Caco-2 (cell line): ENCODE data around the gene FLAD1. TPM values are rescaled to one million over a fixed set of nuclear protein-coding genes. Genes with fewer than 3 reads are reported as not detected.

Experiments used
- BruUV-seq: library from RNA; stranded (reverse); fragments of 400-500 nt; replicated peaks from 2 replicates; lab custom pipeline; 2021; lab: Mats Ljungman, UMichigan
- CTCF ChIA-PET: fragments of 300-600 bp; sonication (Branson Sonifier 250); formaldehyde crosslinking; loops from one replicate; lab custom pipeline; 2022; ENCODE audit warnings: antibody characterized with exemption; lab: Charles Lee
- POLR2A ChIA-PET: fragments of 300-600 bp; sonication (Branson Sonifier 250); formaldehyde crosslinking; loops from one replicate; lab custom pipeline; 2022; ENCODE audit warnings: antibody characterized with exemption; lab: Charles Lee
- DNase-seq, 2 experiments: peaks; one replicate each; pipeline versions ENCODE4 v3.0.0 to v3.0.0-alpha.2; 2020 to 2022
- H3K27me3 ChIP-seq: replicated peaks from 2 replicates; pipeline ENCODE4 v1.6.0; 2011; ENCODE audit warnings: low read length; ENCODE audit not compliant: control insufficient read depth, insufficient read depth
- H3K36me3 ChIP-seq: 2 replicates; pipeline ENCODE4 v1.5.1; 2011; ENCODE audit warnings: low read length; ENCODE audit not compliant: control insufficient read depth, insufficient read depth
- H3K4me1 ChIP-seq: fragments of 250-450 bp; sonication (Bioruptor Pico); 2 replicates; pipeline ENCODE4 v1.5.1; 2020; ENCODE audit warnings: mild to moderate bottlenecking
- H3K4me3 ChIP-seq: 2 replicates; pipeline ENCODE4 v1.5.1; 2011; ENCODE audit warnings: low read depth, mild to moderate bottlenecking, control low read depth, low read length
- H3K9me3 ChIP-seq: fragments of 250-450 bp; sonication (Bioruptor Pico); 2 replicates; pipeline ENCODE4 v1.5.1; 2020; ENCODE audit warnings: mild to moderate bottlenecking, moderate library complexity
- H3K27ac Mint-ChIP-seq: one replicate; pipeline ENCODE4 v1.8.0; 2022; ENCODE audit warnings: mixed read lengths; ENCODE audit not compliant: unreplicated experiment
- H3K27me3 Mint-ChIP-seq: one replicate; pipeline ENCODE4 v1.8.0; 2022; ENCODE audit warnings: mixed read lengths; ENCODE audit not compliant: insufficient read depth, unreplicated experiment
- H3K36me3 Mint-ChIP-seq: one replicate; pipeline ENCODE4 v1.8.0; 2022; ENCODE audit warnings: mild to moderate bottlenecking, mixed read lengths; ENCODE audit not compliant: insufficient read depth, unreplicated experiment
- H3K4me1 Mint-ChIP-seq: one replicate; pipeline ENCODE4 v1.8.0; 2022; ENCODE audit warnings: low read depth, mixed read lengths; ENCODE audit not compliant: unreplicated experiment
- H3K4me3 Mint-ChIP-seq: one replicate; pipeline ENCODE4 v1.8.0; 2022; ENCODE audit warnings: mild to moderate bottlenecking, moderate library complexity, mixed read lengths; ENCODE audit not compliant: unreplicated experiment
- H3K9me3 Mint-ChIP-seq: one replicate; pipeline ENCODE4 v1.8.0; 2022; ENCODE audit warnings: mixed read lengths; ENCODE audit not compliant: unreplicated experiment
- CTCF ChIP-seq, 2 experiments: fragments of 200-600 bp in 1 of 2; IDR thresholded peaks; 1 replicate in 1 of 2; 2 replicates in 1 of 2; pipeline versions ENCODE4 v1.5.1 to v1.8.0; 2011 to 2022; ENCODE audit warnings: antibody characterized with exemption in 1 of 2, control low read depth in 1 of 2, inconsistent platforms in 1 of 2, low read depth in 1 of 2, low read length in 1 of 2, mild to moderate bottlenecking in 1 of 2, moderate library complexity in 1 of 2; ENCODE audit not compliant: insufficient read depth in 1 of 2, severe bottlenecking in 1 of 2, unreplicated experiment in 1 of 2
- intact Hi-C: fragments of 100-400 bp; cut with micrococcal nuclease; formaldehyde crosslinking; loops from one replicate; pipeline ENCODE4 v1.10.0; 2022; ENCODE audit not compliant: unreplicated experiment
- total RNA-seq: library from RNA; stranded (reverse); gene quantifications from 2 replicates; pipeline ENCODE4 v1.2.3, GENCODE V29; 2022

The FLAD1 gene
- total RNA-seq, 1 experiment from 2014 or later = 51.3 TPM

- H3K27me3 ChIP-seq = no peaks in the 10 kb centered on the region
- Mint-ChIP-seq H3K27ac (no peak overlapping the region), H3K4me3 (no peak overlapping the region), H3K9me3 (no peaks in the 10 kb centered on the region), H3K27me3 (no peaks in the 10 kb centered on the region), H3K36me3 (peaks cover 51% of the 10 kb centered on the region), H3K4me1 (no peaks in the 10 kb centered on the region)
- POLR2A ChIA-PET = no interaction called here
- TF ChIP-seq CTCF (IDR thresholded peaks at IDR 0.05; ENCODE audit: insufficient read depth in 1 of 2, low read depth in 1 of 2, low read length in 1 of 2, severe bottlenecking in 1 of 2, unreplicated experiment in 1 of 2) = no peak
- no TSS peak for BruUV-seq
- no peak for DNase-seq
- H3K9me3 ChIP-seq = no peaks in the 10 kb centered on the region
- peaks cover 7% of the 10 kb centered on the region for H3K36me3 ChIP-seq
- no peaks in the 10 kb centered on the region; the same call in 1 of the 2 replicates for H3K4me1 ChIP-seq
- intact Hi-C loops = no loop called here
- CTCF ChIA-PET = interaction anchor here (0.6 to 1.3 kb wide), 4 partner anchors 14 to 64 kb away, joined by 3 to 6 read pairs (median 4); partner anchors contain the start of gene ADAM15
- no peak overlapping the region for H3K4me3 ChIP-seq
Measured at GRCh38 chr1:154987326-154987725, 4.2 kb downstream of the FLAD1 start.

- no peaks in the 10 kb centered on the region for H3K9me3 ChIP-seq
- H3K4me3 Mint-ChIP-seq = no peak overlapping the region
- no peaks in the 10 kb centered on the region for H3K27me3 Mint-ChIP-seq
- BruUV-seq = no TSS peak
- intact Hi-C loops = no loop called here
- H3K4me1 Mint-ChIP-seq = no peaks in the 10 kb centered on the region
- peaks cover 8% of the 10 kb centered on the region for H3K36me3 ChIP-seq
- H3K27me3 ChIP-seq = no peaks in the 10 kb centered on the region
- no peak overlapping the region for H3K4me3 ChIP-seq
- H3K4me1 ChIP-seq = no peaks in the 10 kb centered on the region; the same call in 1 of the 2 replicates
- no peak overlapping the region for H3K27ac Mint-ChIP-seq
- no peaks in the 10 kb centered on the region for H3K9me3 Mint-ChIP-seq
- CTCF ChIA-PET = interaction anchor here (0.5 to 1.3 kb wide), 8 partner anchors 8 to 63 kb away, joined by 3 to 6 read pairs (median 4); partner anchors contain the start of gene ADAM15
- POLR2A ChIA-PET = interaction anchor here (1.0 to 1.1 kb wide), 2 partner anchors 16 to 27 kb away, joined by 3 to 8 read pairs; partner anchors contain the start of gene PYGO2
- H3K36me3 Mint-ChIP-seq = peaks cover 59% of the 10 kb centered on the region
- DNase-seq = peak in 1 of 2 experiments; percentile 32
- TF ChIP-seq CTCF (IDR thresholded peaks at IDR 0.05; ENCODE audit: insufficient read depth in 1 of 2, low read depth in 1 of 2, low read length in 1 of 2, severe bottlenecking in 1 of 2, unreplicated experiment in 1 of 2) = peak in 1 of 2 experiments; percentile 31
Measured at GRCh38 chr1:154988058-154988954, 5.2 kb downstream of the FLAD1 start.

- DNase-seq = no peak
- no peaks in the 10 kb centered on the region for H3K27me3 Mint-ChIP-seq
- ChIA-PET CTCF (no interaction called here), POLR2A (no interaction called here)
- no peak overlapping the region for H3K27ac Mint-ChIP-seq
- no peaks in the 10 kb centered on the region for H3K9me3 ChIP-seq
- H3K4me1 Mint-ChIP-seq = no peaks in the 10 kb centered on the region
- intact Hi-C loops = no loop called here
- TF ChIP-seq CTCF (IDR thresholded peaks at IDR 0.05; ENCODE audit: insufficient read depth in 1 of 2, low read depth in 1 of 2, low read length in 1 of 2, severe bottlenecking in 1 of 2, unreplicated experiment in 1 of 2) = no peak
- H3K4me3 Mint-ChIP-seq = no peak overlapping the region
- H3K36me3 ChIP-seq = peaks cover 8% of the 10 kb centered on the region
- no TSS peak for BruUV-seq
- H3K4me3 ChIP-seq = no peak overlapping the region
- H3K27me3 ChIP-seq = no peaks in the 10 kb centered on the region
- peaks cover 7% of the 10 kb centered on the region; the same call in 1 of the 2 replicates for H3K4me1 ChIP-seq
- H3K9me3 Mint-ChIP-seq = no peaks in the 10 kb centered on the region
- H3K36me3 Mint-ChIP-seq = peaks cover 53% of the 10 kb centered on the region
Measured at GRCh38 chr1:154989195-154989860, 6.2 kb downstream of the FLAD1 start.
